GF-D8 (cell line): ENCODE measurements around the gene RIT2.

ENCODE experiments used
- DNase-seq: peaks from one replicate; lab custom pipeline; 2025; lab: John Stamatoyannopoulos, UW

The RIT2 gene

GRCh38 chr18:43115076-43115921 lies at the start of gene RIT2:
RIT2 (minus strand) TSS chr18:43115685.
- DNase-seq: no peak

GRCh38 chr18:43161528-43161927 lies 46.0 kb upstream of the RIT2 start:
- DNase-seq: no peak

- no peak for DNase-seq
Measured at GRCh38 chr18:43160509-43160908, 45.0 kb upstream of the RIT2 start.

GRCh38 chr18:43159926-43160325 lies 44.4 kb upstream of the RIT2 start:
- DNase-seq: no peak

- no peak for DNase-seq
Measured at GRCh38 chr18:43159086-43159770, 43.7 kb upstream of the RIT2 start.

- no peak for DNase-seq
Measured at GRCh38 chr18:43158381-43158780, 42.9 kb upstream of the RIT2 start.

GRCh38 chr18:43155842-43156241 lies 40.4 kb upstream of the RIT2 start:
- no peak for DNase-seq

GRCh38 chr18:43148231-43148630 lies 32.7 kb upstream of the RIT2 start:
- no peak for DNase-seq

GRCh38 chr18:43141208-43141607 lies 25.7 kb upstream of the RIT2 start:
- DNase-seq: no peak

- no peak for DNase-seq
Measured at GRCh38 chr18:43139288-43139946, 23.9 kb upstream of the RIT2 start.

GRCh38 chr18:43134876-43135275 lies 19.4 kb upstream of the RIT2 start:
- DNase-seq: no peak

GRCh38 chr18:43130716-43131260 lies 15.3 kb upstream of the RIT2 start:
- DNase-seq: no peak

- DNase-seq: no peak
Measured at GRCh38 chr18:43129946-43130524, 14.6 kb upstream of the RIT2 start.

GRCh38 chr18:43125471-43125870 lies 10.0 kb upstream of the RIT2 start:
- no peak for DNase-seq

GRCh38 chr18:43122955-43123354 lies 7.5 kb upstream of the RIT2 start:
- DNase-seq: no peak

GRCh38 chr18:43116699-43117294 lies 1.3 kb upstream of the RIT2 start:
- DNase-seq: no peak

GRCh38 chr18:43113220-43113895 lies 2.1 kb downstream of the RIT2 start:
- no peak for DNase-seq

- no peak for DNase-seq
Measured at GRCh38 chr18:43108882-43109281, 6.6 kb downstream of the RIT2 start.

- no peak for DNase-seq
Measured at GRCh38 chr18:43108469-43108868, 7.0 kb downstream of the RIT2 start.

GRCh38 chr18:43093646-43094045 lies 21.8 kb downstream of the RIT2 start:
- no peak for DNase-seq

- DNase-seq: no peak
Measured at GRCh38 chr18:43092539-43092938, 22.9 kb downstream of the RIT2 start.
